ENCODE measurements around the gene NDUFC2. TPM values are rescaled to one million over a fixed set of nuclear protein-coding genes. Genes with fewer than 3 reads are reported as not detected.

The NDUFC2 gene
- total and polyA plus RNA-seq, 11 donors: 164 to 351 (median 258) TPM

DNA sequence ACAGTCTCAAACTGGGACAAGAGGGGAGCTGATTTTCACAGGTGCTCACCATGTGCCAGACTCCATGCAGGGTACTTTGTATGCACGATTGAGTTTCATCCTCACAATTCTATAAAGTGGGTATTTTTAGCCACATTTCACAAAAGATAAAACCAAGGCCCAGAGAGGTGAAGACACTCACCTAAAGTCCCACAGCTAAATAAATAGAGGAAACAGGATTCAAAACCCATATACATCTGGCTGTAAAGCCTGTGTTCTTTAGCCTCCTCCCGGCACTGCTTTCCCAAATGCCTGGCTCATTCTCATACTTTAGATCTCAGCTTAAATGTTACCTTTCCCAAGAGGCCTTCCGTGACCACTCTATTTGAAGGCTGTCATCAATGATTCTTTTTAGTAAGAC, 43.3 kb downstream of the NDUFC2 start:
- H3K4me1 ChIP-seq: peaks cover 0 to 20% (median 10%) of the 10 kb centered on the region in 12 donors
- WGBS, 4 donors: 85 to 90% (median 86%) methylated on average over 3 of the region's 3 CpGs
- DNase-seq (no peak), ATAC-seq (no peak)
- H3K27ac ChIP-seq: no peak overlapping the region
- H3K36me3 ChIP-seq: no peaks in the 10 kb centered on the region
- H3K4me3 ChIP-seq: no peak overlapping the region
- TF ChIP-seq, protein P1, sequence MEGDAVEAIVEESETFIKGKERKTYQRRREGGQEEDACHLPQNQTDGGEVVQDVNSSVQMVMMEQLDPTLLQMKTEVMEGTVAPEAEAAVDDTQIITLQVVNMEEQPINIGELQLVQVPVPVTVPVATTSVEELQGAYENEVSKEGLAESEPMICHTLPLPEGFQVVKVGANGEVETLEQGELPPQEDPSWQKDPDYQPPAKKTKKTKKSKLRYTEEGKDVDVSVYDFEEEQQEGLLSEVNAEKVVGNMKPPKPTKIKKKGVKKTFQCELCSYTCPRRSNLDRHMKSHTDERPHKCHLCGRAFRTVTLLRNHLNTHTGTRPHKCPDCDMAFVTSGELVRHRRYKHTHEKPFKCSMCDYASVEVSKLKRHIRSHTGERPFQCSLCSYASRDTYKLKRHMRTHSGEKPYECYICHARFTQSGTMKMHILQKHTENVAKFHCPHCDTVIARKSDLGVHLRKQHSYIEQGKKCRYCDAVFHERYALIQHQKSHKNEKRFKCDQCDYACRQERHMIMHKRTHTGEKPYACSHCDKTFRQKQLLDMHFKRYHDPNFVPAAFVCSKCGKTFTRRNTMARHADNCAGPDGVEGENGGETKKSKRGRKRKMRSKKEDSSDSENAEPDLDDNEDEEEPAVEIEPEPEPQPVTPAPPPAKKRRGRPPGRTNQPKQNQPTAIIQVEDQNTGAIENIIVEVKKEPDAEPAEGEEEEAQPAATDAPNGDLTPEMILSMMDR (IDR thresholded peaks at IDR 0.05): no peak
- H3K9me3 ChIP-seq: no peaks in the 10 kb centered on the region
- intact Hi-C loops (cut with DNase I): no loop called here
- H3K27me3 ChIP-seq: no peaks in the 10 kb centered on the region

DNA sequence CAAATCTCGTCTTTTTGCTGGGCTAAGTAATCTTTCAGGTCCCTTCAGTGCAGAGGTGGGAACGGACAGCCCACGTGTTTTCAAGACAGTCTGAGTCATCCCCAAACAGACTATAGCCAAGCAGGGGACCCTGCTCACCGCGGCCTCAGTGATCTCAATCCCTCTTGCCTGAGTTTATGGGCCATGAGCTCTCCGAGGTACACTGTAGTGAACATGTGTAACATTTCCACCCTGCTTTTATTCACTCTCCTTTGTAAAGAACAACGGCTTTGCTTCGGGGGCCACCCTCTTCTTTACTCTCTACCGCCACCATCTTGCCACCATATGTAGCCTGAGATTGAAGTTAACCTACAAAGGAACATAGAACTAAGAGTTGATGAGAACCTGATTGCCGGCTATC, 45.0 kb downstream of the NDUFC2 start:
- Histone ChIP-seq H3K4me3 (no peak overlapping the region), H3K27ac (no peak overlapping the region), H3K9me3 (no peaks in the 10 kb centered on the region), H3K36me3 (no peaks in the 10 kb centered on the region), H3K4me1 (peaks cover 0 to 13% (median 7%) of the 10 kb centered on the region in 12 donors), H3K27me3 (no peaks in the 10 kb centered on the region)
- 67 to 85% (median 75%) methylated on average over 10 of the region's 10 CpGs for WGBS, 4 donors
- no peak for ATAC-seq
- intact Hi-C loops (cut with DNase I): no loop called here
- no peak for TF ChIP-seq POLR2A (IDR thresholded peaks at IDR 0.05)
- TF ChIP-seq, protein P1 (IDR thresholded peaks at IDR 0.05): no peak
- no peak for DNase-seq

DNA sequence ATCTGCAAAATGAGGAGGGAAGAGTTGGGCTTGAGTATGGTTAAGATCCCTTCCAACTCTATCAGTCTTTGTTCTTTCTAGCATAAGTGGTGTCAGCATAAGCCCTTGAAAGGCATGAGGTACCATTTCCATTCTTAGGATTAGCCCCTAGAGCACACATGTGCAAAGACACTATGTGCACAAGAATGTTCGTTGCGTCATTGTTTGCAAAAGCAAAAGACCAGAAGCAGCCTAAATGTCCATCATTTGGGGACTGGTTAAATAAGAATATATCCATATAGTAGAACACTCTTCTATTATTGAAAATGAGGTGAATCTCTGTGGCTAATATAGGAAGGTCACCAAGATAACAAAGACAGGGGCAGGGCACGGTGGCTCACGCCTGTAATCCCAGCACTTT, 46.6 kb downstream of the NDUFC2 start:
- 45 to 95% (median 61%) methylated on average over 4 of the region's 4 CpGs for WGBS, 4 donors
- Histone ChIP-seq H3K27me3 (no peaks in the 10 kb centered on the region), H3K4me1 (peaks cover 0 to 10% (median 6%) of the 10 kb centered on the region in 12 donors), H3K36me3 (no peaks in the 10 kb centered on the region), H3K4me3 (no peak overlapping the region), H3K9me3 (no peaks in the 10 kb centered on the region), H3K27ac (no peak overlapping the region)
- DNase-seq: no peak
- ATAC-seq: no peak
- intact Hi-C loops (cut with DNase I): no loop called here
- TF ChIP-seq, protein P1 (IDR thresholded peaks at IDR 0.05): no peak
- TF ChIP-seq POLR2A (IDR thresholded peaks at IDR 0.05): no peak

DNA sequence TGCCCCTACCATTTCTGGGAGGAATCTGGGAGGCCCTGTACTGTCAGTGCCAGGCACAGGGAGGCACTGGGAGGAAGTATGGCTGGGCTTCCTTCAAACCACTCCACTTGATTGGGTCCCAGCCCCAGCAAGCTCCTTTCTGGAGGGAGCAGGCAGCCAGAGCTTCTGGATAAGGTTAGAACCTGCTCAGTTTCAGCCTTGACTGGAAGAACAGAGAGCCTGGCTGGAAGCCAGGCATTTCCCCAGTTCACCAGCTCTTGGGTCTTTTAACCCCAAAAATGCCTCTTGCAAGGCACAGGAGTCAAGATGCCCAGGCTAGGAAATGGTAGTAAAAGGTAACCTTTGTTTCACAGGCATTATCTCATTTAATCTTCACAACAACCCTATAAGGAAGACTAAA, 47.6 kb downstream of the NDUFC2 start:
- H3K27me3 ChIP-seq: no peaks in the 10 kb centered on the region
- peaks cover 0 to 10% (median 6%) of the 10 kb centered on the region in 12 donors for H3K4me1 ChIP-seq
- no peak for DNase-seq
- H3K4me3 ChIP-seq: no peak overlapping the region
- intact Hi-C loops (cut with DNase I): no loop called here
- TF ChIP-seq POLR2A (IDR thresholded peaks at IDR 0.05): no peak
- TF ChIP-seq, protein P1 (IDR thresholded peaks at IDR 0.05): no peak
- no peaks in the 10 kb centered on the region for H3K36me3 ChIP-seq
- H3K27ac ChIP-seq: no peak overlapping the region
- ATAC-seq: no peak
- no peaks in the 10 kb centered on the region for H3K9me3 ChIP-seq
